PC-9 (cell line): ENCODE data around the gene CRHR2. TPM values are rescaled to one million over a fixed set of nuclear protein-coding genes. Genes with fewer than 3 reads are reported as not detected.

Source experiments
- BruUV-seq: library from RNA; stranded (reverse); fragments of 400-500 nt; replicated peaks from 2 replicates; lab custom pipeline; 2021; lab: Mats Ljungman, UMichigan
- CTCF ChIA-PET: fragments of 300-600 bp; sonication (Branson Sonifier 250); formaldehyde crosslinking; loops from one replicate; lab custom pipeline; 2022; ENCODE audit warnings: antibody characterized with exemption; lab: Charles Lee
- POLR2A ChIA-PET: fragments of 300-600 bp; sonication (Branson Sonifier 250); formaldehyde crosslinking; loops from one replicate; lab custom pipeline; 2022; ENCODE audit warnings: antibody characterized with exemption; ENCODE audit not compliant: unreplicated experiment; lab: Charles Lee
- DNase-seq, 2 experiments: peaks; one replicate each; pipeline versions ENCODE4 v3.0.0 to v3.0.0-alpha.2; 2015 to 2022; ENCODE audit warnings: mixed read lengths in 1 of 2
- H2AFZ ChIP-seq: fragments of 200-600 bp; sonication (generic); 2 replicates; pipeline ENCODE4 v1.8.1; 2017; ENCODE audit warnings: antibody characterized with exemption
- H3F3A ChIP-seq: fragments of 200-600 bp; sonication (generic); 2 replicates; pipeline ENCODE4 v1.8.1; 2017; ENCODE audit warnings: antibody characterized with exemption, mild to moderate bottlenecking, low read depth; ENCODE audit not compliant: insufficient read depth
- H3K27ac ChIP-seq: fragments of 200-600 bp; sonication (generic); 2 replicates; pipeline ENCODE4 v1.6.1; 2016; ENCODE audit warnings: mixed run types
- H3K27me3 ChIP-seq: fragments of 200-600 bp; sonication (generic); 2 replicates; pipeline ENCODE4 v1.6.1; 2016; ENCODE audit warnings: low read depth, mixed run types; ENCODE audit not compliant: insufficient read depth
- H3K36me3 ChIP-seq: fragments of 200-600 bp; sonication (generic); 2 replicates; pipeline ENCODE4 v1.6.1; 2016; ENCODE audit warnings: low read depth, mixed run types
- H3K4me1 ChIP-seq: fragments of 200-600 bp; sonication (generic); replicated peaks from 2 replicates; pipeline ENCODE4 v1.6.1; 2016; ENCODE audit warnings: mixed run types; ENCODE audit not compliant: insufficient read depth
- H3K4me2 ChIP-seq: fragments of 200-600 bp; sonication (generic); 2 replicates; pipeline ENCODE4 v1.6.1; 2017; ENCODE audit warnings: mixed run types
- H3K4me3 ChIP-seq: fragments of 200-600 bp; sonication (generic); 2 replicates; pipeline ENCODE4 v1.6.1; 2016; ENCODE audit warnings: mixed run types
- H3K79me2 ChIP-seq: fragments of 200-600 bp; sonication (generic); 2 replicates; pipeline ENCODE4 v1.6.1; 2017; ENCODE audit warnings: low read depth, mixed run types
- H3K9me2 ChIP-seq: fragments of 200-600 bp; sonication (generic); 2 replicates; pipeline ENCODE4 v1.8.1; 2017; ENCODE audit warnings: mild to moderate bottlenecking; ENCODE audit not compliant: insufficient read depth
- H3K9me3 ChIP-seq: fragments of 200-600 bp; sonication (generic); 2 replicates; pipeline ENCODE4 v1.8.1; 2016; ENCODE audit warnings: low read depth; ENCODE audit not compliant: insufficient read depth
- H4K20me1 ChIP-seq: fragments of 200-600 bp; sonication (generic); 2 replicates; pipeline ENCODE4 v1.8.1; 2017; ENCODE audit not compliant: insufficient read depth
- EZH2 ChIP-seq: fragments of 200-600 bp; sonication (generic); IDR thresholded peaks from 2 replicates; pipeline ENCODE4 v1.8.0; 2017; ENCODE audit warnings: antibody characterized with exemption, low read depth
- intact Hi-C: fragments of 100-400 bp; cut with micrococcal nuclease; formaldehyde crosslinking; loops from one replicate; pipeline ENCODE4 v1.10.0; 2022; ENCODE audit not compliant: unreplicated experiment
- total RNA-seq: library from RNA; stranded (reverse); gene quantifications from 2 replicates; pipeline ENCODE4 v1.2.3, GENCODE V29; 2021
- TF ChIP-seq, protein P1 (sequence below): fragments of 200-600 bp; sonication (generic); conservative IDR thresholded peaks from 2 replicates; pipeline ENCODE4 v1.6.1; 2017; ENCODE audit warnings: mixed run types, antibody characterized with exemption, mild to moderate bottlenecking, moderate library complexity

CRHR2 gene
- total RNA-seq, 1 experiment from 2014 or later = not detected

DNA sequence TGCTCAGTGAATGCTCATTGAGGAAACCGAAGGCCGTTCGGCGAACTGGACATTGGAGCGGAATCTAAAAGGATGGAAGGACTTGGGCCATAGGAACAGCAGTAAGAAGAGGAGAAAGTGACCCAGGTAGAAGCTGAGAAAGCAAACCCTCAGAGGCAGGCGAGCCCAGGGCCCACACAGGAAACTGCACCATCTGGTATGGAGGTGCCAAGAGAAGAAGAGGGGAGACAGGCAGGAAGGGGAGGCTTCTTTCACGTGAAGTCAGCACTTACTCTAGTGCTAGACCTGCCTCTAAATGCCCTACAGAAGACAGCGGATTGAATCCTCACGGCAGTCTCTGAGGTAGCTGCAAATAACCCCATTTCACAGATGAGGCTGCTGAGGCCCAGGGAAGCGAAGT, 10.2 kb upstream of the CRHR2 start:
- intact Hi-C loops = no loop called here
- BruUV-seq = no TSS peak
- H2AFZ ChIP-seq = no peak overlapping the region
- no peaks in the 10 kb centered on the region for H4K20me1 ChIP-seq
- H3K36me3 ChIP-seq = no peaks in the 10 kb centered on the region
- no peaks in the 10 kb centered on the region for H3K79me2 ChIP-seq
- no peaks in the 10 kb centered on the region for H3K9me3 ChIP-seq
- CTCF ChIA-PET = no interaction called here
- no peak overlapping the region for H3K4me2 ChIP-seq
- no peaks in the 10 kb centered on the region for H3K9me2 ChIP-seq
- no peaks in the 10 kb centered on the region for H3F3A ChIP-seq
- H3K4me3 ChIP-seq = no peak overlapping the region
- no peak overlapping the region for H3K27ac ChIP-seq
- no peak for TF ChIP-seq EZH2
- TF ChIP-seq, protein P1, sequence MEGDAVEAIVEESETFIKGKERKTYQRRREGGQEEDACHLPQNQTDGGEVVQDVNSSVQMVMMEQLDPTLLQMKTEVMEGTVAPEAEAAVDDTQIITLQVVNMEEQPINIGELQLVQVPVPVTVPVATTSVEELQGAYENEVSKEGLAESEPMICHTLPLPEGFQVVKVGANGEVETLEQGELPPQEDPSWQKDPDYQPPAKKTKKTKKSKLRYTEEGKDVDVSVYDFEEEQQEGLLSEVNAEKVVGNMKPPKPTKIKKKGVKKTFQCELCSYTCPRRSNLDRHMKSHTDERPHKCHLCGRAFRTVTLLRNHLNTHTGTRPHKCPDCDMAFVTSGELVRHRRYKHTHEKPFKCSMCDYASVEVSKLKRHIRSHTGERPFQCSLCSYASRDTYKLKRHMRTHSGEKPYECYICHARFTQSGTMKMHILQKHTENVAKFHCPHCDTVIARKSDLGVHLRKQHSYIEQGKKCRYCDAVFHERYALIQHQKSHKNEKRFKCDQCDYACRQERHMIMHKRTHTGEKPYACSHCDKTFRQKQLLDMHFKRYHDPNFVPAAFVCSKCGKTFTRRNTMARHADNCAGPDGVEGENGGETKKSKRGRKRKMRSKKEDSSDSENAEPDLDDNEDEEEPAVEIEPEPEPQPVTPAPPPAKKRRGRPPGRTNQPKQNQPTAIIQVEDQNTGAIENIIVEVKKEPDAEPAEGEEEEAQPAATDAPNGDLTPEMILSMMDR = no peak
- H3K4me1 ChIP-seq = no peaks in the 10 kb centered on the region
- no peak for DNase-seq
- H3K27me3 ChIP-seq = peaks cover 79% of the 10 kb centered on the region
- POLR2A ChIA-PET = no interaction called here

DNA sequence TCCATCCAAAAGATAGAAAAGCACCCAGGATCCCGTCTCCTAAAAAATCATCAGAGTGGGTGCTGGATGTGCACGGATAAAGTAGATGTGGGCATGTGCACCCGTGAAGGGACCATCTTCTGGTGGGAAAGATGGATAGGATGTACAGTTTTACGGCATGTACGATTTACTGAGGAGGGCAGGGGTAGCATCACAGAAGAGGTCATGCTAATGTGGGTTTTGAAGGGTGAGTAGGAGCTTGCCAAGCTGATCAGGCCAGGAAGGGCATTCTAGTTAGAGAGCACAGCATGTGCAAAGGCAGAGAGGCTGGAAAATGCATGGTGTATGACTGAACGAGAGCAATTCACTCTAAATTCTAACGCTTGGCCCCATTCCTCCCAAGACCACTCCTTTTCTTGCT, 7.8 kb upstream of the CRHR2 start:
- Histone ChIP-seq H3K36me3 (no peaks in the 10 kb centered on the region), H2AFZ (no peak overlapping the region), H3K4me1 (no peaks in the 10 kb centered on the region), H3K79me2 (no peaks in the 10 kb centered on the region), H3K4me3 (no peak overlapping the region), H3K4me2 (no peak overlapping the region), H3F3A (no peaks in the 10 kb centered on the region), H3K9me2 (no peaks in the 10 kb centered on the region), H3K9me3 (no peaks in the 10 kb centered on the region), H3K27me3 (peaks cover 74% of the 10 kb centered on the region), H3K27ac (no peak overlapping the region), H4K20me1 (no peaks in the 10 kb centered on the region)
- no TSS peak for BruUV-seq
- ChIA-PET POLR2A (no interaction called here), CTCF (no interaction called here)
- DNase-seq = no peak
- intact Hi-C loops = no loop called here
- TF ChIP-seq, protein P1 = no peak
- no peak for TF ChIP-seq EZH2

DNA sequence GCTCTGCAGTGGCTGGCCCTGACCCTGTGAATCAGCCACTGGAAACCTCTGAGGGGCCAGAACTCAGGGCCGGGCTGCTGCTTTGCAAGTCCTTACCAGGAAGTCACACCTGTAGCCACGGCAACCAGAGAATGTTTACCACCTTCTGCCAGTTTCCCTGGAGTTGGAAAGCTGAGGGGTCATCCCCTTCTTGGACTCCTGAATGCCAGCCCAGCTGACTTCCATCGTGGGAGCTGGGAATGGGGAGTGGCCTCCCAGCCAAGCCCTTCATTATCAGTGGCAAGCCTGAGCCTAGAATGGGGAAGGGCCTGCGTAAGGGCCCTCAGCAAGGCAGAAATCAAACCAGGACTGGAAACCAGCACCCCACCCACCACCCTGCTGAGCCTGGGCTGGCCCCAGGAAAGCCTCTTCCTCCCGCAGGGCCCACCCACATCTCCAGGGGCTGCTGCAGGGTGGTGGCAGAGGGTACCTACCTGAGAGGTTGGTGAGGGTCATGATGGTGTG, 6.5 kb upstream of the CRHR2 start:
- Histone ChIP-seq H3F3A (no peaks in the 10 kb centered on the region), H3K9me2 (no peaks in the 10 kb centered on the region), H3K4me1 (no peaks in the 10 kb centered on the region), H3K4me2 (no peak overlapping the region), H3K36me3 (no peaks in the 10 kb centered on the region), H3K27me3 (peaks cover 76% of the 10 kb centered on the region), H3K9me3 (no peaks in the 10 kb centered on the region), H4K20me1 (no peaks in the 10 kb centered on the region), H2AFZ (no peak overlapping the region), H3K27ac (no peak overlapping the region), H3K4me3 (no peak overlapping the region), H3K79me2 (no peaks in the 10 kb centered on the region)
- DNase-seq = peak; percentile 40 to 49
- no peak for TF ChIP-seq EZH2
- TF ChIP-seq, protein P1 = no peak
- no TSS peak for BruUV-seq
- intact Hi-C loops = no loop called here
- CTCF ChIA-PET = no interaction called here
- POLR2A ChIA-PET = no interaction called here
